HK-2 (cell line): ENCODE results near the gene SIRT6.
"Not testable (repeated sequence)": the region's sequence is repeated elsewhere in the genome, so short reads cannot be mapped to it uniquely, and the experiment has no call there.

Experiments
- DNase-seq: peaks from one replicate; pipeline ENCODE4 v3.0.0-alpha.2; 2018; ENCODE audit not compliant: unreplicated experiment

SIRT6 gene

GRCh38 chr19:4174895-4175668 lies 7.3 kb downstream of the SIRT6 start:
- no peak for DNase-seq

- no peak for DNase-seq
Observed at GRCh38 chr19:4174213-4174894, 8.0 kb downstream of the SIRT6 start.

GRCh38 chr19:4173479-4174212 lies 8.7 kb downstream of the SIRT6 start:
- DNase-seq = no peak

GRCh38 chr19:4172861-4173473 lies 9.4 kb downstream of the SIRT6 start:
- peak; percentile 61 for DNase-seq

- DNase-seq = no peak
Observed at GRCh38 chr19:4171676-4172075, 10.7 kb downstream of the SIRT6 start.

- DNase-seq = no peak
Observed at GRCh38 chr19:4164262-4164661, 18.1 kb downstream of the SIRT6 start.

- no peak for DNase-seq
Observed at GRCh38 chr19:4161415-4162077, 20.8 kb downstream of the SIRT6 start.

GRCh38 chr19:4157971-4158370 lies 24.4 kb downstream of the SIRT6 start:
- DNase-seq = not testable (repeated sequence)

- DNase-seq = no peak
Observed at GRCh38 chr19:4157164-4157563, 25.2 kb downstream of the SIRT6 start.

- DNase-seq = no peak
Observed at GRCh38 chr19:4154571-4155312, 27.6 kb downstream of the SIRT6 start.

- no peak for DNase-seq
Observed at GRCh38 chr19:4152241-4152998, 29.9 kb downstream of the SIRT6 start.

- DNase-seq = no peak
Observed at GRCh38 chr19:4151623-4152022, 30.7 kb downstream of the SIRT6 start.

GRCh38 chr19:4149518-4150288 lies 32.7 kb downstream of the SIRT6 start:
- DNase-seq = no peak

GRCh38 chr19:4144666-4145249 lies 37.6 kb downstream of the SIRT6 start:
- DNase-seq = peak; percentile 31

- DNase-seq = not testable (repeated sequence)
Observed at GRCh38 chr19:4142916-4143315, 39.4 kb downstream of the SIRT6 start.

- DNase-seq = peak; percentile 26
Observed at GRCh38 chr19:4140237-4140711, 42.1 kb downstream of the SIRT6 start.

- DNase-seq = peak; percentile 83
Observed at GRCh38 chr19:4139614-4140236, 42.6 kb downstream of the SIRT6 start.

- no peak for DNase-seq
Observed at GRCh38 chr19:4138445-4138844, 43.9 kb downstream of the SIRT6 start.
